Hindlimb muscle (tissue), 1 donor: ENCODE data around the gene PIBF1. TPM values are rescaled to one million over a fixed set of nuclear protein-coding genes. Genes with fewer than 3 reads are reported as not detected.
"Not testable (repeated sequence)": the region's sequence is repeated elsewhere in the genome, so short reads cannot be mapped to it uniquely, and the experiment has no call there.

ENCODE experiments used
- DNase-seq: peaks from one replicate; pipeline ENCODE4 v3.0.0-alpha.2; 2013
- polyA plus RNA-seq: library from polyadenylated mRNA; unstranded; fragments of 120-200 nt; gene quantifications from one replicate; pipeline ENCODE4 v1.2.1, GENCODE V29; 2013; ENCODE audit not compliant: insufficient read length

The PIBF1 gene
- polyA plus RNA-seq, 1 donor = 19.1 TPM

GRCh38 chr13:72820898-72821279 is 39.0 kb downstream of the PIBF1 start:
- DNase-seq = no peak

GRCh38 chr13:72823081-72823480 is 41.1 kb downstream of the PIBF1 start:
- no peak for DNase-seq

- no peak for DNase-seq
Observed at GRCh38 chr13:72823724-72824123, 41.8 kb downstream of the PIBF1 start.

- no peak for DNase-seq
Observed at GRCh38 chr13:72834601-72835000, 52.7 kb downstream of the PIBF1 start.

GRCh38 chr13:72839831-72840426 is 58.0 kb downstream of the PIBF1 start:
- DNase-seq = peak; percentile 15

GRCh38 chr13:72842991-72843390 is 61.1 kb downstream of the PIBF1 start:
- no peak for DNase-seq

- not testable (repeated sequence) for DNase-seq
Observed at GRCh38 chr13:72845148-72845547, 63.2 kb downstream of the PIBF1 start.

- DNase-seq = no peak
Observed at GRCh38 chr13:72849571-72849970, 67.6 kb downstream of the PIBF1 start.

GRCh38 chr13:72850959-72851677 is 69.2 kb downstream of the PIBF1 start:
- no peak for DNase-seq

- DNase-seq = no peak
Observed at GRCh38 chr13:72851678-72852014, 69.7 kb downstream of the PIBF1 start.

GRCh38 chr13:72852207-72852606 is 70.3 kb downstream of the PIBF1 start:
- no peak for DNase-seq

- no peak for DNase-seq
Observed at GRCh38 chr13:72853000-72853399, 71.1 kb downstream of the PIBF1 start.

GRCh38 chr13:72864142-72865011 is 82.4 kb downstream of the PIBF1 start:
- peak; percentile 61 for DNase-seq

- DNase-seq = no peak
Observed at GRCh38 chr13:72868229-72868628, 86.3 kb downstream of the PIBF1 start.

GRCh38 chr13:72875233-72875632 is 93.3 kb downstream of the PIBF1 start:
- DNase-seq = no peak

- no peak for DNase-seq
Observed at GRCh38 chr13:72884101-72884500, 102.2 kb downstream of the PIBF1 start.

- no peak for DNase-seq
Observed at GRCh38 chr13:72886272-72887067, 104.5 kb downstream of the PIBF1 start.

GRCh38 chr13:72889495-72889894 is 107.6 kb downstream of the PIBF1 start:
- no peak for DNase-seq

- DNase-seq = no peak
Observed at GRCh38 chr13:72890546-72890945, 108.6 kb downstream of the PIBF1 start.

- DNase-seq = no peak
Observed at GRCh38 chr13:72891423-72891822, 109.5 kb downstream of the PIBF1 start.

- no peak for DNase-seq
Observed at GRCh38 chr13:72896869-72897268, 114.9 kb downstream of the PIBF1 start.

- DNase-seq = peak; percentile 10
Observed at GRCh38 chr13:72901546-72901945, 119.6 kb downstream of the PIBF1 start.

- DNase-seq = no peak
Observed at GRCh38 chr13:72908416-72908815, 126.5 kb downstream of the PIBF1 start.
